Measurements from ENCODE around the gene PTPN12.
"Not testable (repeated sequence)": the region's sequence is repeated elsewhere in the genome, so short reads cannot be mapped to it uniquely, and the experiment has no call there.

- not testable (repeated sequence) for TF ChIP-seq CTCF, POLR2A (IDR thresholded peaks at IDR 0.05)
These were observed 15.6 kb upstream of the PTPN12 start for GRCh38 chr7:77521537-77521936.
